Stimulated activated naive CD8-positive, alpha-beta T cell treated with anti-CD3 and anti-CD28 coated beads, Interleukin-15, Interleukin-2, amounts not matched to agents 100 U/mL and 50 U/mL, for 24 hours (primary cell): ENCODE results near the gene WDR91.

Experiments
- ATAC-seq: fragments of 150-1000 bp; cut with Tn5 transposase; one replicate; pipeline ENCODE4 v1.10.0; 2021
- DNase-seq: peaks from one replicate; pipeline ENCODE4 v3.0.0; 2021

WDR91 gene

DNA sequence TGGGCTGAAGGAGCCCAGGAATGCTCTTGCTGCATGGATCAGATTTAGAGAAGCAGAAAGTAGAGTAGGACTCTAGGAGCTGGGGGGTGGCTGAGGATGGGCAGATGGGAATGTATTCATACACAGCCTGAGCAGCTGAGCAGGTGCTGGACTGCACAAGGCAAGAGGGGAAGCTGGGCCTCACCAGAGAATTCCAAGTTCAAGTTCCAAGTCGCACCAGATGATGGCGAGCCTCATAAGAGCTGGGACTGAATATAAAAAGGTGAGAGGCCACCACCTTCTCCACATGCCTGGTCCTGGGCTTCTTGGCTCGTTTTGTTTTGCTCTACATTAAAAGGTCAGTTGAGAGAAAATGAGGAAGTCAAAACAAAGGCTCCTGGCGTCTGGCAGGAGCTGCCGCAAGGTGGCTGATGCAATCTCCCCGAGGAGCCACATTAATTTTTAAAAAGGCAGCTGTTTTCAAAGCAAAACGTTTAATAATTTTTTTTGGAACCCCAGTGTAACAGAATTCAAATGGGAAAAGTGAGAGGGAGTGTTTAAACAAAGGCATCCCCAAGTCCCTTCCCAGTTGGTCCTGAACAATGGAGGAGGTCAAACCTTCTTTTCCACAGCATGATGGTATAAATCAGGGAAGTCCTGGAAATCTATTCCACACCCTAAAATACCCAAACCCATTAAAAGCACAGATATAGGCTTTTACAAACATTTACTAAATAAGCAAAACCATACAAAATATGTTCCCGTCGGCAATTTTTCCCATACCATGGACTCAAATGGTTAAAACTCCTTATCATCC lies 50.3 kb downstream of the WDR91 start:
- DNase-seq = no peak
- no peak for ATAC-seq

DNA sequence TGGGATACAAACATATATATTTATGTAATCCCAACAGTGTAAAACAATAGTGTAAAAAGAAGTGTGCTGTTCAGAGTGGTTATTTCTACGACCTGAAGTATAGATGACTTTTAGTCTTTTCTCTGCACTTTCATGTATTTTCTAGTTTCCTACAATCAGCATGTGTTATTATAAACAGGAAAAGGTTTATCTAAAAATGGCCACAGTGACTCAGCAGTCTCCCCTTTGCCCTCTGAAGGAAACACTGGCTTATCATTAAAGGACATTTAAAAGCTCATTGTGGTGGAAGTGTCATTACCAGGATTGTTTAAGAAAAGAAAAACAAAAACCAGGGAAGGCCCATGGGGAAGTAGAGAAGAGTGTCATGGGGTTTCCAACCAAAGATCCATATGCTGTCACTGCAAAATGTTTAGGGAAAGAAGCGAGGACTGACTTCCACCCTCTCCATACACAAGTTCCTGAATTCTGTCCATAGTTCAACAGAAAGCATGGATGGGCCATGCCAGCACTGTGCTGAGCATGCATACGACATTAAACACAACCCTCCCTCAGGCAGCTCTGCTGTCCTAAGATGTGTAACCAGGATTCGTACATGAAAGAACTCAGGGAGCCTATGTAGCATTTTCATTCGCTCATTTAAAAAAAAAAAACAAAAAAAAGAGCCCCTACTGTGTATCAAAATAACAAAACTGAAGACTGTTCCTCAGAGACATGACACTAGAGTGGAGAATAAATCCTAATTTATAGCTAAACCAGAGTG lies 51.0 kb downstream of the WDR91 start:
- DNase-seq (no peak), ATAC-seq (peak; percentile 42)

DNA sequence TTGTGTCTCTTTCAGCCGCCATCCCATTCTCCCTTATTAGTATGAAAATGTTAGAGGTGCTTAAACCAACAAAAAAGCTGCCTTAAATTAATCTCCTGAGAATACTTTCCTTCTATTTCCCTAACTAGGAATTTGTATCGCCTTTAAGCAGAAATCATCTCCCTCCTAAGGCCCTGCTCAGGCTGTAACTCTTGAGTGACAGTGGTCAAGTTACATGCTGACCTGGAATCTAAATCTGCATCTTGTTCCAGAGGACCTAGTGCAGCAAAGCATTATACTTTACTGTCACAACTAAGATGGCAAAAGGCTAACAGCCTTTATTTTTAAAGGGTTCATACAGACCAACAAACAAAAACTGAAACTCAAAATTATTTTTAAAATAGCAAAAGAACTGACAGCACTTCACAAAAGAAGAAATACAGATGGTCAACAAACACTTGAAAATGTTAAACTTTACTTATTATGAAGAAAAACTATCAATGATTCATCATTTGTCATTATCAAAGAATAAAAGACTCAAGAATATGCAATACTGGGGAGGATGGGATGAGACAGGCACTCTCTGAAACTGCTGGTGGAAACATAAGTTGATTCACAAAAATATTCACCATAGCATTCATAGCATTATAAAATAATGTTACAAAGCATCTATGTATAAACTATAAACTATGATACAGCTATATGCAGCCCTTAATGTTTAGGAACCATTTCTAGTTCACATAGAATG lies 51.8 kb downstream of the WDR91 start:
- ATAC-seq (no peak), DNase-seq (no peak)

DNA sequence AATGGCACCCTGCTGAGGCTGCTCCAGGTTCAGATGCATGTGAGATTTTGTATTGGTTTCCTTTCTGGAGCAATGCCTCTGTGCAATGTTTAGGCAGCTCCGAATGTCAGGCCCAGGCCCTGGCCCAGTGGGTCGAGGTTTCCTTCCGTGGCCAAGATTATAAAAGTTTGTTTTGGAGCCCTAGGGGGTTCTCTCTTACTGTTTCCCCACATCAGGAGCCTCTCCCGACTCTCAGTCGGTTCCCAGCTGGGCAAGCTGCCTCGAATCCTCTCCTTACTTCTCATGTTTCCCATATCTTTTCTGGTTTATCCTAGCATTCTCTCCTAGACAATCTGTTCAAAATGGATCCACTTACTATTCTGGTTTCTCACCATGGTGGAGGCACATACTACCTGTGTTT lies 52.5 kb downstream of the WDR91 start:
- DNase-seq (no peak), ATAC-seq (no peak)

DNA sequence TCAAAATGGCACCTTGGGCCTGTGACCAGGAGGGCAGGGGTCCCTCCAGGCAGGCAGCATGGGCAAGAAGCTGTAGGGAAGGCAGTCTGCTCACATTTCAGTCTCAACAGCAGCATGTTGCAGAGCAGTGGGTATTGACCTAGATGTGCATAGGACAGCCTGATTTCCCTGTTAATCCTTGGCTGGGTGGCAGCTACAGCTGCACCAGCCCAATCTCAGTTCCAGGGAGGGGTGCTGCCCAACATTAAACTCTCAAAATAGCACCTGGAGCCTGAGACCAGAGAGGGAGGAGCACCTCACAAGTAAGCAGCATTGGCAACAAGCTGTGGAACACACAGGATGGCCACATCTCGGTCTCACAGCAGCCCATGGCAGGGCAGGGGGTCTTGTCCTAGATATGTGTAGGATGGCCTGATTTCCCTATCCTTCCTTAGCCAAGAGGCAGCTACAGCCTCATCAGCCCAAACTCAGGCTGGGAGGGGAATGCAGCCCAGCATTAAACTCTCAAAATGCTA lies 53.1 kb downstream of the WDR91 start:
- no peak for DNase-seq
- ATAC-seq = no peak

DNA sequence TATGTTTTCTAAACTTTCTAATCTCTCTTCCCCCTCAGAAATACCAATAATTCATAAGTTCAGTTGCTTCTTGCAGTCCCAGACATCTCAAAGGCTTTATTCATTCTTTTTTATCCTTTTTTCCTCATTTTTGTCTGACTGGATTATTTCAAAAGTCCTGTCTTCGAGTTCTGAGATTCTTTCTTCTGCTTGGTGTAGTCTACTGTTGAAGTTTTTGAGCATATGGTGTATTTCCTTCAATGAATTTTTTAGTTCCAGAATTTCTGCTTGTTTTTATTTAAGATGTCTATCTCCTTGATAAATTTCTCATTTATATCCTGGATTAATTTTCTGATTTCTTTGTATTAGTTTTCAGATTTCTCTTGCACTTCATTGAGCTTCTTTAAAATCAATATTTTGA lies 55.0 kb downstream of the WDR91 start:
- ATAC-seq = no peak
- no peak for DNase-seq

DNA sequence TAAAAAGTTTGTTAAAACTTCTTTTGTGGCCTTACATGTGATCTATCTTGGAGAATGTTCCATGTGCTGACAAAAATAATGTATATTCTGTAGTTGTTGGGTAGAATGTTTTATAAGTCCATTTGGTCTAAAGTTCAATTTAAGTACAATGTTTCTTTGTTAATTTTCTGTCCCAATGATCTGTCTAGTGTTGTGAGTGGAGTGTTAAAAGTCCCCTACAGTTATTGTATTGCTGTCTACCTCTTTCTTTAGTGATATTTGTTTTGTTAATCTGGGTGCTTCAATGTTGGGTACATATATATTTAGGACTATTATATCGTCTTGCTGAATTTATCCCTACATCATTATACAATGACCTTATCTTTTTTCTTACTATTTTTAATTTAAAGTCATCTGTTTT lies 56.6 kb downstream of the WDR91 start:
- no peak for DNase-seq
- ATAC-seq = no peak

DNA sequence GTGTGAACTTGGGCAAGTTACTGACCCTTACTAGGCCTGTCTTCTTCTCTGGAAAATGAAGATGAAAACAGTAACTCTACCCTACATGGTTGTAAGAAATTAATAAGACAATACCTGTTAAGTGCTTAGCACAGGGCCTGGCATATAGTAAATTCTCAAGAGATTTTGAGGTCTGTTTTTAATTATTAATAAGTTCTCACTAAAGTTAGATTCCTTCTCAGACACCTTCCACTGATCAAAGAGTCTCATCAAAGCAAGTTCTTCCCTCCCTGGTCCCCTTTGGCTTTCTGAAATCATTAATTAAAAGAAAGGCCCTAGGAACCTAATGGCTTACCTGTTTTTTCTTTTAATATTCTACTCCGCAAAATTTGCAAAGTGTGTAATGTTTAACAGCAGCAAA lies 58.9 kb downstream of the WDR91 start:
- ATAC-seq = no peak
- no peak for DNase-seq

DNA sequence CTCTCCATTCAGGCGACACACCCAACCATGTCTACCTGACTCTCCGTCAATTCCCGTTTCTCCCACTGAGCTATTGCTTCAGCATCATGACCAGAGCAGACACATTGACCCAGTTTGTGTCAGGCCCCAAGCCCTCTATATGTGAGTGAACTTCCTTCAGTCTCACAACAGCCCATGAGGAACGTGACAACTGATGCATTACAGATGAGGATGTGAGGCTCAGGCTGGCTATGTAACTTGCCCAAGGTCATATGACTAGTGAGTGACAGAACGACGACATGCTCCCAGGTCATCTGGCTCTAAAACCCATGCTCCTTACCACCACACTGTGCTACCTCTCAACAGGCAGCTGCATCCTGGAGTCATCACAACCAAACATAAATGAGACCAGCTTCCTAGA lies 59.8 kb downstream of the WDR91 start:
- ATAC-seq (no peak), DNase-seq (no peak)

DNA sequence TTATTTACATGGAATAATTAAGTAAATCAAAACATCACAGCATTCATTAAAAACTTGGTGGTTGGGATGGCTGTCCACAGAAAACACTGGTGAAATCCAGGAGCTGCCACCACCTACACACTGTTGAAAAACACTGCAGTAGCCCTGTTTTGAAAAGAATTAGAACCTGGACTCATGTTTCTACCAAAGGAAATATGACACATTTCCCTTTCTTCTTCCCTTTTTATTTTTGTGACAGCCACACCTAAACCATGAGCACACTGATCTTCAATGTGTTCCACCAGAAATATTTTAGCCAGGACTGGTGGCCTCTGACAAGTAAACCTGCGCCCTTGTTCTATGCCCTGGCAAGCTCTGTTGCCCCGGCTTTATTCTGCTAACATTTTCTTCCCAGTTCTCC lies 60.2 kb downstream of the WDR91 start:
- DNase-seq = no peak
- ATAC-seq = no peak

DNA sequence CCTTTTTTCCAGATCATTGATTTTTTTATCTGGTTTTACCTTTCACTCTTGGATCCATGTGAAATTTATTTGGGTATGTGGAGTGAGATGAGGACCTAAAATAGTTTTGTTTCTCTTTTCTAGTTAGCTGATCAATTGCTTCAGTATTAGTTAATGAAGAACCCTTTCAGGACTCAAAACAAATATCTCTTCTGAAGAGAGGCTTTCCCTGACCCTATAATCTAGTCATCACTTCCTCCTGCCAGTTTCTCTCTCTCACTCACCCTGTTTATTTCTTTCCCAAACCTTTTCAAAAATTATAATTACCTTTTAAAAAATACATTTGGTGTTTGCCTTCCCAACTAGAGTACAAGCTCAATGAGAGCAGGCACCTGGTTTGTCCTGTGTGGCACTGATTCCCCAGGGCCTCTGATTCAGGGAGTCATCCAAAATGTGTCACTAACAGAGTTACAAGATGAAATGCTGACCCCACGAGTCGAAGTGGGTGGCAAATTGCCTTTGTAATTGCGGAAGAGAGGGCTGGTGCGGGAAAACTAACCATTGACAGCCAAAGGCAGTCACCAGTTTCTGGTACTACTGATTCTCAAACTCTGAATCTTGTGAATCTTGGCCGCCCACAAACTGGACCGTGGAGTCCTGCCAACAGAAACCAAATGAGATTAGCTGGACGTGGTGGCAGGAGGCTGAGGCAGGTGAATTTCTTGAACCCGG lies 61.1 kb downstream of the WDR91 start:
- ATAC-seq (no peak), DNase-seq (no peak)

DNA sequence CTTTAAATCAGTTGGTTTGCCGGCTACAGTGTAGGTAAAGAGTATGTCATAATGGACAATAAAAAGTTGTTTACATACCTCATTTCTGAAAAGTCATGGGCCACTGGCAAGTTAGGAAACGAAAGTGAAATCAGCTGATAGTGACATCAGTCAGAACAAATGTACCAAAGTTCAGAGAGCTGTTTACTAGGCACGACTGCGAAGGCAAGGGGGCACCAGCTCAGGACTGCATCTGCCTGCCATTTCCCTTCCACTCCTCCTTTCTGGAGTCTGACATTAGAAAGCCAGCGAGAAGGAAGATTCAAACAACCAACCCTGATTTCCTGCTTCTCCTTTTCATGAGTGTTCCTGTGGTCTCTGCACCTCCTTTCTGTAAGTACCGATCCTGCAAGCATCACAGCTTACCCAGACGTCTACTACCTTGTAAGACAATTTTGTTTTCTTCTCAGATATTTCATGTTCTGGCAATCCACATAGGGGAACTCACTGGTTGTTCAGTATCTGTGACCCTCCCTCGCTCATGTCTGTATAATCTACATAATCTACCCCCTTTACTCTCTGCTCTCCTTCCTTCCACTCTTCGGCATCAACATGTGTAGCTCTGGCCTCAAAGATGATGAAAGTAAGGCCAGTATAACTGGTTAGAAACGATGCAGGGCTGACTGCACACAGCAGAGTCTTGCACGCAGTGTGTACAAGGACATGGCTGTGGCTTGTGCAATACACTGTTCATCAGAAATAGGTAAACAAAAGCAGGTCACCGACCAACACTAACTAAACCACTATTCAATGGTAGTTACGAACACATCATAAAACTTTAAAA lies 63.2 kb downstream of the WDR91 start, which contains the start of gene TMEM140:
Gene TMEM140 (plus strand): TSS at position 174 of the 823 bp plus-strand sequence. CDS start 16,370 bp downstream, outside the sequence.
- DNase-seq = peak; percentile 55
- ATAC-seq = peak; percentile 85

DNA sequence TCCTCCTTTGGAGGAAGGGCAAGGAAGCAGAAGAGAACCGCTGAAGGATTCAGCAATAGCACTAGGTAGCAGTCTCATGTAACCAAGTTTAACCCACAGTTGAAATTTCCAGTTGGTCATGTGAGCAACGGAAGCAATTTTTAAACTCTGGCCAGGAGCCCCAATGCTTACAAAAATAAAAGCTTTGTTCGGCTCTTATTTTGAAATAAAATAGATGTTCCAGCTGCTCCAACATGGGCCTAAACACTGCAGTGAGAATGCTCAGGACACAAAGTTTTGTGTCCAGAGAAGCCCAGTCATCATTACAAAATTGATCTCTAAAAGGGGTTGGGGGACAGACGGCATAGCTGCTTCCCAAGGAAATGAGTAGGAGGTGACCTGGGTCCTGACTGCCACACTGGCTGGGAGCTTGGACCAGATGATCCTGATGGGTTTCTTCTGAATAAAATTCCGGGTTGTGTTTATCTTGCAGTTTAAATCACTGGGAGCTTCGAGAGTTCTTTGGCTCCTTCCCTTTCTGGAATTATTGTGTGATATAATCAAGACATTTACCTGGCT lies 63.9 kb downstream of the WDR91 start:
- DNase-seq (no peak), ATAC-seq (peak; percentile 12)

DNA sequence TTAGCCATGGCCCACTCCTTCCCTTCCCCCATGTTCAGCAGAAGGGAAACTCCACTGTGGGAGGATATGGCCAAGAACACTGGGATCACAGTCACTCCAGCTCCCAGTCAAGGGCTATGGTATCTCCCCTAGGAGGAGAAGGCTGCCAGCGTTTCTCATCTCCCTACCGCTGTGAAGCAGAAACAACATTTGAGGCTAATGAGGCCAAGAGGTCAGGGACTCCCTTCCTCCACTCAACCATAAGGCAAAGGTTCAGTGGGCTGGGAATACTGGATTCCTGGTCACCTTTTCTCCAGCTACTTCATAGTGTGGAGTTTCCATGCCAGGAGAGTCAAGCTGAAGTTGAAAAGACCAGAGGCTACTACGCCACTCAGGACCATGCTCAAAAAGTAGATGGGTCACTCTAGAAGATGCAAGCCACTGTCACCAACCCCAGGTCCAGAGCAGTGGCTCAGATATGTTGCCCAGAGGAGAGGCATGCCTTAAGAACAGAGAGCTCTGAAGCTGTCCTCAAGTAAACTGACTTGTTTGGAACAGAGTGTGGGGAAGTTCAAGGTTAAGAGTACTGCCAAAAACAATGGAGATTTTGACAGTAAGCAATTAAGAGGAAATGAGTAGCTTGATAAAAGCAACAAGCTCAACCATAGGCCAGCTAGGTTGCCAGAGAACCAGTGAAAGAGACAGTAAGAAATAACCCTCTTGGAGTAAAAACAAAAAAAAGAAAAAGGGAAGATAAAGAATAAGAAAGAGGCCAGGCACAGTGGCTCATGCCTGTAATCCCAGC lies 67.2 kb downstream of the WDR91 start:
- ATAC-seq (no peak), DNase-seq (no peak)
